Panc1 (cell line): Measurements from ENCODE around the gene HYAL1. TPM values are rescaled to one million over a fixed set of nuclear protein-coding genes. Genes with fewer than 3 reads are reported as not detected.

Source experiments
- ATAC-seq: fragments of 200-7000 bp; cut with Tn5 transposase; 2 replicates; pipeline ENCODE4 v1.9.1; 2020; ENCODE audit warnings: mild to moderate bottlenecking, moderate library complexity
- BruUV-seq: library from RNA; stranded (reverse); fragments of 400-500 nt; replicated peaks from 2 replicates; lab custom pipeline; 2021; lab: Mats Ljungman, UMichigan
- CTCF ChIA-PET: fragments of 300-600 bp; sonication (Branson Sonifier 250); formaldehyde crosslinking; loops from one replicate; lab custom pipeline; 2022; ENCODE audit warnings: antibody characterized with exemption; lab: Charles Lee
- POLR2A ChIA-PET: fragments of 300-600 bp; sonication (Branson Sonifier 250); formaldehyde crosslinking; loops from one replicate; lab custom pipeline; 2022; ENCODE audit warnings: antibody characterized with exemption; lab: Charles Lee
- DNase-seq: peaks from one replicate; pipeline ENCODE4 v3.0.0-alpha.2; 2010; ENCODE audit warnings: low read depth, low spot score
- H3K27ac ChIP-seq: 2 replicates; pipeline ENCODE4 v1.5.1; 2011; ENCODE audit warnings: mild to moderate bottlenecking, low read length, inconsistent platforms
- H3K27me3 ChIP-seq: fragments of 200-500 bp; sonication (Bioruptor generic); 2 replicates; pipeline ENCODE4 v1.6.0; 2014; ENCODE audit warnings: low read length, inconsistent platforms; ENCODE audit not compliant: control insufficient read depth, insufficient read depth
- H3K36me3 ChIP-seq: fragments of 200-500 bp; sonication (Bioruptor generic); 2 replicates; pipeline ENCODE4 v1.5.1; 2014; ENCODE audit warnings: inconsistent platforms, mild to moderate bottlenecking, low read length, moderate library complexity; ENCODE audit not compliant: control insufficient read depth, insufficient read depth
- H3K4me1 ChIP-seq: 2 replicates; pipeline ENCODE4 v1.5.1; 2011; ENCODE audit warnings: inconsistent platforms, mild to moderate bottlenecking, low read length, moderate library complexity; ENCODE audit not compliant: control insufficient read depth, insufficient read depth
- H3K4me3 ChIP-seq, 2 experiments: 2 replicates each; pipeline ENCODE4 v1.5.1; 2011 to 2012; ENCODE audit warnings: low read depth in 2 of 2, low read length in 2 of 2, mild to moderate bottlenecking in 2 of 2, inconsistent platforms in 1 of 2, moderate library complexity in 1 of 2
- H3K9me3 ChIP-seq: fragments of 200-500 bp; sonication (Bioruptor generic); 2 replicates; pipeline ENCODE4 v1.5.1; 2014; ENCODE audit warnings: low read depth, mild to moderate bottlenecking, inconsistent platforms, low read length, moderate library complexity; ENCODE audit not compliant: control insufficient read depth, insufficient read depth
- POLR2AphosphoS5 ChIP-seq: IDR thresholded peaks from 2 replicates; pipeline ENCODE4 v1.6.1; 2012; ENCODE audit warnings: mild to moderate bottlenecking, low read depth, low read length, moderate library complexity
- REST ChIP-seq, 2 experiments: IDR thresholded peaks; 2 replicates each; pipeline ENCODE4 v1.6.1; 2011 to 2012; ENCODE audit warnings: low read depth in 2 of 2, control low read depth in 1 of 2, low read length in 1 of 2, mild to moderate bottlenecking in 1 of 2, moderate library complexity in 1 of 2; ENCODE audit not compliant: insufficient read depth in 1 of 2
- SIN3A ChIP-seq: IDR thresholded peaks from 2 replicates; pipeline ENCODE4 v1.6.1; 2012; ENCODE audit warnings: low read depth, mild to moderate bottlenecking, low read length, moderate library complexity, borderline replicate concordance; ENCODE audit not compliant: insufficient read depth
- TCF7L2 ChIP-seq: IDR thresholded peaks from 2 replicates; pipeline ENCODE4 v1.6.1; 2011; ENCODE audit warnings: mild to moderate bottlenecking, low read depth, low read length, inconsistent platforms
- in situ Hi-C: cut with HindIII; loops from 2 replicates; pipeline ENCODE4 v1.10.0; 2016; ENCODE audit warnings: low sequenced_read_pairs, low pct_unique_long_range_greater_than_20kb
- intact Hi-C: fragments of 100-400 bp; cut with micrococcal nuclease; formaldehyde crosslinking; loops from one replicate; pipeline ENCODE4 v1.10.0; 2022; ENCODE audit not compliant: unreplicated experiment
- total RNA-seq: library from RNA; stranded (reverse); gene quantifications from one replicate; pipeline ENCODE4 v1.2.1, GENCODE V29; 2021; ENCODE audit not compliant: unreplicated experiment
- TF ChIP-seq, protein P1 (sequence below): fragments of 450-650 bp; IDR thresholded peaks from 2 replicates; pipeline ENCODE4 v1.5.1; 2017; ENCODE audit warnings: mild to moderate bottlenecking

HYAL1 gene
- total RNA-seq, 1 experiment from 2014 or later = 0.18 TPM

GRCh38 chr3:50292159-50293078 lies 11.0 kb downstream of the HYAL1 start, which contains the start of gene IFRD2:
TSS of gene IFRD2 (minus strand) at chr3:50292429. CDS start at chr3:50292274, 155 bp downstream.
- ChIA-PET CTCF (interaction anchor here (0.6 to 0.7 kb wide), 2 partner anchors 55 to 66 kb away, joined by 3 to 13 read pairs; no protein-coding TSS in a partner anchor), POLR2A (no interaction called here)
- H3K27ac ChIP-seq = peak within 1 kb of the TSS; percentile 93
- intact Hi-C loops (no loop called here), in situ Hi-C loops (no loop called here)
- ATAC-seq = peak; percentile 98
- peaks cover 9% of the 10 kb centered on the region for H3K4me1 ChIP-seq
- no peaks in the 10 kb centered on the region for H3K36me3 ChIP-seq
- H3K4me3 ChIP-seq = peak within 1 kb of the TSS; percentile 87 to 89
- H3K27me3 ChIP-seq = no peaks in the 10 kb centered on the region
- no TSS peak for BruUV-seq
- TF ChIP-seq TCF7L2 (no peak), POLR2AphosphoS5 (peak; percentile 54; the same call in 1 of the 2 replicates)
- H3K9me3 ChIP-seq = no peaks in the 10 kb centered on the region
- peak; percentile 83 for DNase-seq

- no peak for DNase-seq
- Histone ChIP-seq H3K4me1 (peaks cover 9% of the 10 kb centered on the region), H3K9me3 (no peaks in the 10 kb centered on the region), H3K27me3 (no peaks in the 10 kb centered on the region), H3K27ac (no peak overlapping the region), H3K36me3 (no peaks in the 10 kb centered on the region), H3K4me3 (no peak overlapping the region)
- ChIA-PET POLR2A (no interaction called here), CTCF (no interaction called here)
- no TSS peak for BruUV-seq
- in situ Hi-C loops = no loop called here
- no peak for ATAC-seq
- TF ChIP-seq TCF7L2 (no peak), REST (IDR thresholded peaks at IDR 0.05; ENCODE audit: insufficient read depth in 1 of 2, low read depth in 2 of 2, low read length in 1 of 2) (no peak), POLR2AphosphoS5 (no peak), SIN3A (no peak)
- TF ChIP-seq, protein P1, sequence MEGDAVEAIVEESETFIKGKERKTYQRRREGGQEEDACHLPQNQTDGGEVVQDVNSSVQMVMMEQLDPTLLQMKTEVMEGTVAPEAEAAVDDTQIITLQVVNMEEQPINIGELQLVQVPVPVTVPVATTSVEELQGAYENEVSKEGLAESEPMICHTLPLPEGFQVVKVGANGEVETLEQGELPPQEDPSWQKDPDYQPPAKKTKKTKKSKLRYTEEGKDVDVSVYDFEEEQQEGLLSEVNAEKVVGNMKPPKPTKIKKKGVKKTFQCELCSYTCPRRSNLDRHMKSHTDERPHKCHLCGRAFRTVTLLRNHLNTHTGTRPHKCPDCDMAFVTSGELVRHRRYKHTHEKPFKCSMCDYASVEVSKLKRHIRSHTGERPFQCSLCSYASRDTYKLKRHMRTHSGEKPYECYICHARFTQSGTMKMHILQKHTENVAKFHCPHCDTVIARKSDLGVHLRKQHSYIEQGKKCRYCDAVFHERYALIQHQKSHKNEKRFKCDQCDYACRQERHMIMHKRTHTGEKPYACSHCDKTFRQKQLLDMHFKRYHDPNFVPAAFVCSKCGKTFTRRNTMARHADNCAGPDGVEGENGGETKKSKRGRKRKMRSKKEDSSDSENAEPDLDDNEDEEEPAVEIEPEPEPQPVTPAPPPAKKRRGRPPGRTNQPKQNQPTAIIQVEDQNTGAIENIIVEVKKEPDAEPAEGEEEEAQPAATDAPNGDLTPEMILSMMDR = no peak
- intact Hi-C loops = no loop called here
Measured at GRCh38 chr3:50290161-50290641, 13.2 kb downstream of the HYAL1 start.
